ENCODE measurements around the gene ATP9A. TPM values are rescaled to one million over a fixed set of nuclear protein-coding genes. Genes with fewer than 3 reads are reported as not detected.

Gene ATP9A
- polyA plus RNA-seq, 1 donor from 2014 or later, result 0.20 TPM

- Mint-ChIP-seq H3K27ac (no peak overlapping the region), H3K9me3 (no peaks in the 10 kb centered on the region), H3K27me3 (peaks cover 21% of the 10 kb centered on the region), H3K4me1 (no peaks in the 10 kb centered on the region), H3K4me3 (no peak overlapping the region), H3K36me3 (no peaks in the 10 kb centered on the region)
Observed at GRCh38 chr20:51711426-51711825, 56.8 kb downstream of the ATP9A start.

GRCh38 chr20:51710361-51710894 lies 57.8 kb downstream of the ATP9A start:
- no peaks in the 10 kb centered on the region for H3K9me3 Mint-ChIP-seq
- H3K36me3 Mint-ChIP-seq, result no peaks in the 10 kb centered on the region
- peaks cover 21% of the 10 kb centered on the region for H3K27me3 Mint-ChIP-seq
- no peak overlapping the region for H3K4me3 Mint-ChIP-seq
- H3K27ac Mint-ChIP-seq, result no peak overlapping the region
- no peaks in the 10 kb centered on the region for H3K4me1 Mint-ChIP-seq

DNA sequence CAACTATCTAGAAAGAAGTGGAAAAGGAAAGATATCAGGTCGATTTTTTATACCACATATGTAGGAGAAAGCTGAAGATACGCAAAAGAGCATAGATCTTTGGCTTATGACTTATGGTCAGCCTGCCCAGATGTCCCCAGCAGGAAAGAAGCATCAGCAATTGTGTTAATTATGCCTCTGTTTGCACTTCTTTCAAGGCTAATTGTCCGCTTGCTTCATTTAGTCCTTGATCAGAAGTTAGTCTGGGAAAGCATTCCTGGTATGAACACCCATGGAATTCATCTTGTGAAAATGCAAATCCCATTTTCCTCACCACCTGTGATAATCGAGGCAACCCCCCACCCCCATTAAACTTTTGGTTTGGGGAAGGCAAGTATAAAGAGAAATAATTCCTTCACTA lies 62.8 kb downstream of the ATP9A start:
- H3K27ac Mint-ChIP-seq, result no peak overlapping the region
- peaks cover 10% of the 10 kb centered on the region for H3K27me3 Mint-ChIP-seq
- H3K4me3 Mint-ChIP-seq, result no peak overlapping the region
- no peaks in the 10 kb centered on the region for H3K4me1 Mint-ChIP-seq
- H3K36me3 Mint-ChIP-seq, result peaks cover 2% of the 10 kb centered on the region
- no peaks in the 10 kb centered on the region for H3K9me3 Mint-ChIP-seq

GRCh38 chr20:51703400-51704287 lies 64.5 kb downstream of the ATP9A start:
- H3K4me3 Mint-ChIP-seq, result no peak overlapping the region
- H3K36me3 Mint-ChIP-seq, result peaks cover 2% of the 10 kb centered on the region
- H3K27ac Mint-ChIP-seq, result no peak overlapping the region
- H3K4me1 Mint-ChIP-seq, result no peaks in the 10 kb centered on the region
- no peaks in the 10 kb centered on the region for H3K9me3 Mint-ChIP-seq
- peaks cover 5% of the 10 kb centered on the region for H3K27me3 Mint-ChIP-seq

- peaks cover 0 to under 1% (median 0%) of the 10 kb centered on the region in 3 donors for H3K4me1 Mint-ChIP-seq
- H3K27me3 Mint-ChIP-seq, result peaks cover 3% of the 10 kb centered on the region
- H3K4me3 Mint-ChIP-seq, result no peak overlapping the region
- no peak overlapping the region for H3K27ac Mint-ChIP-seq
- H3K9me3 Mint-ChIP-seq, result no peaks in the 10 kb centered on the region
- peaks cover 2% of the 10 kb centered on the region for H3K36me3 Mint-ChIP-seq
Observed at GRCh38 chr20:51702556-51702955, 65.6 kb downstream of the ATP9A start.

DNA sequence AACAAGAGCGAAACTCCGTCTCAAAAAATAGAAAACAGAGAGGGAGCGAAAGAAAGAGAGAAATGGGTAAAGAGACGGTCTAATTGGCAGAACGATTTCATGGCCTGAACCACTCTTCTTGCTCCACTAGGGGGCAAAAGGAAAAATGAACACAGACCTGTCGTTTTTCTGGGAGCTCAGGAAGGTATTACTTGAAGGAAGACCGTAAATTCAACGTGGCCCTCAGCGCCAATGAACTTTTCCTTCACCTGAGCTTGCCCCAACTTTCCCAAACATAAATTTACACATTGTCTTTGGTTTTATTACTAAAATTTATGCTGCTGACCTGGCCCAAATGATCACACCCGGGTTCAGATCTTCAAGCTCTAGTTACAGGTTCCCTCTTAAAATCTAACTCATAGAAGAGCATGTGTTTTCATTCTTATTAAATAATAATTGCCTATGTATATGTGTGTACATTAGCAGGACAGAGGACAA lies 67.3 kb downstream of the ATP9A start:
- H3K27me3 Mint-ChIP-seq, result peaks cover 7% of the 10 kb centered on the region
- peaks cover 0 to 2% (median 0%) of the 10 kb centered on the region in 3 donors for H3K9me3 Mint-ChIP-seq
- H3K4me3 Mint-ChIP-seq, result no peak overlapping the region
- peaks cover 0 to 7% (median 0%) of the 10 kb centered on the region in 3 donors for H3K4me1 Mint-ChIP-seq
- H3K27ac Mint-ChIP-seq, result no peak overlapping the region
- H3K36me3 Mint-ChIP-seq, result peaks cover 2% of the 10 kb centered on the region

- Mint-ChIP-seq H3K4me1 (peaks cover 0 to 7% (median 0%) of the 10 kb centered on the region in 3 donors), H3K4me3 (no peak overlapping the region), H3K27me3 (peaks cover 9% of the 10 kb centered on the region), H3K27ac (no peak overlapping the region), H3K9me3 (peaks cover 0 to 2% (median 0%) of the 10 kb centered on the region in 3 donors), H3K36me3 (peaks cover 2% of the 10 kb centered on the region)
Observed at GRCh38 chr20:51698252-51698651, 69.9 kb downstream of the ATP9A start.

GRCh38 chr20:51697096-51697826 lies 70.9 kb downstream of the ATP9A start:
- H3K4me3 Mint-ChIP-seq, result no peak overlapping the region
- H3K9me3 Mint-ChIP-seq, result peaks cover 0 to 2% (median 0%) of the 10 kb centered on the region in 3 donors
- H3K27ac Mint-ChIP-seq, result no peak overlapping the region
- peaks cover 9% of the 10 kb centered on the region for H3K27me3 Mint-ChIP-seq
- H3K36me3 Mint-ChIP-seq, result peaks cover 4% of the 10 kb centered on the region
- peaks cover 0 to 7% (median 0%) of the 10 kb centered on the region in 3 donors for H3K4me1 Mint-ChIP-seq

- H3K36me3 Mint-ChIP-seq, result peaks cover 4% of the 10 kb centered on the region
- peaks cover 9% of the 10 kb centered on the region for H3K27me3 Mint-ChIP-seq
- H3K4me3 Mint-ChIP-seq, result peak overlapping the region in 1 of 4 donors; percentile 49
- peaks cover 0 to 7% (median 0%) of the 10 kb centered on the region in 3 donors for H3K4me1 Mint-ChIP-seq
- no peak overlapping the region for H3K27ac Mint-ChIP-seq
- H3K9me3 Mint-ChIP-seq, result peaks cover 0 to 2% (median 0%) of the 10 kb centered on the region in 3 donors
Observed at GRCh38 chr20:51696304-51697071, 71.7 kb downstream of the ATP9A start.

DNA sequence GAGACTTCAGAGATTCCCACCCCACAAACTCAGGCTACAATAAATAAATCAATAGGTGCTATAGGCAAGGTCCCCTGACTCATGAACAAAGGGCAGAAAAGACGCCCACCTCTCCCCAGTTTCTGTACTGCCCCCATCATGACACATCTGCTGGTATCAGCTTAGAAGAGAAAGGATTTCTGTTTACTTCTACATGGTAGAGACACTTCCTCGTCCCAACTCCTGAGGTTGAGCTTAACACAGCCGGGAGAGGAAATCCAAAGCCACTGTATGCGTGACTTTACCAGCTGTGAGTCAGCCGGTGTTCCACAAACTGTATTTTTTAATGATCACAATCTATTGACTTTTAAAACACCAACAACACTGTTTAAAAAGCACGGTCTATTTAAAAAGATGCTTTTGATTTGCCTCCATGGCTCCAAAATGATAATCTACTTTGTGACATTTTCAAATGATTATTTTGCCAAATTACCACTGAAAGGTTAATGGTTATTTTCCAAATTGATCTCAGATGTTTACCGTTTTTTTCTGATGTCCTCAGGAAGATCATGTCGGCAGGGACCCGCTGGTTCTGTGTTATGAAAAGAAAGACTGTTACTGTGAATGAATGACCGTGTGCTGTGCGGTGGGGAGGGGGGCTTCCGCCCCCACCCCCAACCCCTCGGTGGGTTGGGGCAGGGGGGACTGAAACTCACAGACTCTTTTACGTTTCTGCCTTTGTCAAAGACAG lies 72.5 kb downstream of the ATP9A start:
- peaks cover 2% of the 10 kb centered on the region for H3K36me3 Mint-ChIP-seq
- H3K27me3 Mint-ChIP-seq, result peaks cover 9% of the 10 kb centered on the region
- H3K4me3 Mint-ChIP-seq, result peak overlapping the region in 1 of 4 donors; percentile 56
- peaks cover 0 to 2% (median 0%) of the 10 kb centered on the region in 3 donors for H3K9me3 Mint-ChIP-seq
- peaks cover 0 to 7% (median 0%) of the 10 kb centered on the region in 3 donors for H3K4me1 Mint-ChIP-seq
- no peak overlapping the region for H3K27ac Mint-ChIP-seq

DNA sequence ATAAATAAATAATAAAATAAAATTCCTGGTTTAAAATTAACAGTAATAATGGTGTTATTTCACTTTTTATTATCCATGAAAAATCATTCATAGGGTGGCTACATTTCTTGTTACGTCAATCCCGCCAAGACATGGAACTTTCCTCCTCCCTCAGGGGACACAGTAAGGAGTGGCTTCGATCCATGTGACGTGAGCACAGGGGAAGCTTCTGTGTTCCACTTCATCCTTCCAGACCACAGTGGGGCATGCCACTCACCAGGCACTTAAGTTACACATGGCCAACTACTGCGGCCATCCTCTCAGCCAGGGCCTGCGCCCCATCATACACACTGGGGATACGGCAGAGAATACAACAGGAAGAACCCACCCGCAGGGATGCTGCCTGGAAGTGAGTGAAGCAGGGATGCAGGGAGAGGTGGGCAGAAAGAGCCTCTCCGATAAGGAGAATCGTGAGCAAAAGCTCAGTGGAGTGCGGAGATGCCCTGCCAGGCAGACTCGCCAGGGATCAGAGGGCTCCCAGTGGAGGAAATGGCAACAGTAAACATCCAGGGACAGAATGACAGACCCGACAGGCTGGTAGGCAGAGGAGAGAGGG lies 75.3 kb downstream of the ATP9A start:
- peaks cover 9% of the 10 kb centered on the region for H3K27me3 Mint-ChIP-seq
- H3K36me3 Mint-ChIP-seq, result peaks cover 3% of the 10 kb centered on the region
- H3K4me3 Mint-ChIP-seq, result no peak overlapping the region
- peaks cover 0 to 7% (median 0%) of the 10 kb centered on the region in 3 donors for H3K4me1 Mint-ChIP-seq
- H3K27ac Mint-ChIP-seq, result no peak overlapping the region
- H3K9me3 Mint-ChIP-seq, result peaks cover 0 to 2% (median 0%) of the 10 kb centered on the region in 3 donors

DNA sequence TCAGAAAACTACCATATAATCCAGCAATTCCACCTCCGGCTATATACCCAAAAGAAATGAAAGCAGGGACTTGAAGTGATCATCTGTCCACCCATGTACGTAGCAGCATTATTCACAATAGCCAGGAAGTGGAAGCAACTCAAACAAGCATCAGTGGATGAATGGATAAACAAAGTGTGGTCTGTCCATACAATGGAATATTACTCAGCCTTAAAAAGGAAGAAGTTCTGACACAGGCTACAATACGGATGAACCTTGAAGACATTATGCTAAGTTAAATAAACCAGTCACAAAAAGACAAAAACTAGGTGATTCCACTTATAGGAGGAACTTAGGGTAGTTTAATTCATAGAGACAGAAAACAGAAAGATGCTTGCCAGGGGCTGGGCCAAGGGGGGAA lies 76.5 kb downstream of the ATP9A start:
- peaks cover 0 to 5% (median 0%) of the 10 kb centered on the region in 3 donors for H3K4me1 Mint-ChIP-seq
- H3K27ac Mint-ChIP-seq, result no peak overlapping the region
- H3K27me3 Mint-ChIP-seq, result peaks cover 9% of the 10 kb centered on the region
- H3K4me3 Mint-ChIP-seq, result no peak overlapping the region
- H3K36me3 Mint-ChIP-seq, result peaks cover 3% of the 10 kb centered on the region
- H3K9me3 Mint-ChIP-seq, result peaks cover 0 to 2% (median 0%) of the 10 kb centered on the region in 3 donors

GRCh38 chr20:51688600-51689244 lies 79.5 kb downstream of the ATP9A start:
- H3K27me3 Mint-ChIP-seq, result peaks cover 3% of the 10 kb centered on the region
- no peaks in the 10 kb centered on the region for H3K9me3 Mint-ChIP-seq
- peaks cover 0 to 1% (median 0%) of the 10 kb centered on the region in 3 donors for H3K4me1 Mint-ChIP-seq
- H3K36me3 Mint-ChIP-seq, result peaks cover 3% of the 10 kb centered on the region
- H3K27ac Mint-ChIP-seq, result no peak overlapping the region
- no peak overlapping the region for H3K4me3 Mint-ChIP-seq
